ENCODE measurements around the gene C10orf67. TPM values are rescaled to one million over a fixed set of nuclear protein-coding genes. Genes with fewer than 3 reads are reported as not detected.

Gene C10orf67
- polyA plus RNA-seq, 1 donor from 2014 or later, result 0.48 TPM

DNA sequence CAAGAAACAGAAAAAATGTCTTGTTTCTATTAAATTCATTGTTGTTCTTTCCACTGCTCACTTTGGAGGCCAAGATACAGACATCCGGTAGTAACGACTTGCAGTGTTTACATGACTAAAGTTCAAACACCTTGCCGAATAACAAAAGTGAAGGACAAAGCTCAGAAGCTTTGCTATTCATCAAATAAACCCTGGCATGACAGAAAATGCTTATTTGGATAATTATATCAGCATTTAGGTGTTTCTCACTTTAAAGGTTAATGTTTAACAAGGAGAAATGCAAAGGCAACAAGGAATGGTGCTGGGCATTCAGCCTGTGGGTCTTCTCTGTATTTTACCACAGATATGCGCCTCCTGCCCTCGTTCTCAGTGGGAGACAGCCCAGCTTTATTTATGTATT, 157.9 kb downstream of the C10orf67 start:
- no peaks in the 10 kb centered on the region for H4K20me1 ChIP-seq (ENCODE audit: insufficient read depth)
- H3K4me2 ChIP-seq (ENCODE audit: low read length), result no peak overlapping the region
- H3K27me3 ChIP-seq (ENCODE audit: insufficient read depth, low read depth, low read length), result peaks cover 96% of the 10 kb centered on the region
- H3F3A ChIP-seq (ENCODE audit: insufficient read depth, low read length, poor library complexity, severe bottlenecking), result no peaks in the 10 kb centered on the region
- no peak overlapping the region for H3K4me3 ChIP-seq (ENCODE audit: low read length)
- no peak for TF ChIP-seq RAD21 (conservative IDR thresholded peaks at IDR 0.05)
- TF ChIP-seq EZH2 (IDR thresholded peaks at IDR 0.05; ENCODE audit: borderline replicate concordance, insufficient read depth, low read length, poor library complexity, severe bottlenecking), result no peak
- TF ChIP-seq, protein P1, sequence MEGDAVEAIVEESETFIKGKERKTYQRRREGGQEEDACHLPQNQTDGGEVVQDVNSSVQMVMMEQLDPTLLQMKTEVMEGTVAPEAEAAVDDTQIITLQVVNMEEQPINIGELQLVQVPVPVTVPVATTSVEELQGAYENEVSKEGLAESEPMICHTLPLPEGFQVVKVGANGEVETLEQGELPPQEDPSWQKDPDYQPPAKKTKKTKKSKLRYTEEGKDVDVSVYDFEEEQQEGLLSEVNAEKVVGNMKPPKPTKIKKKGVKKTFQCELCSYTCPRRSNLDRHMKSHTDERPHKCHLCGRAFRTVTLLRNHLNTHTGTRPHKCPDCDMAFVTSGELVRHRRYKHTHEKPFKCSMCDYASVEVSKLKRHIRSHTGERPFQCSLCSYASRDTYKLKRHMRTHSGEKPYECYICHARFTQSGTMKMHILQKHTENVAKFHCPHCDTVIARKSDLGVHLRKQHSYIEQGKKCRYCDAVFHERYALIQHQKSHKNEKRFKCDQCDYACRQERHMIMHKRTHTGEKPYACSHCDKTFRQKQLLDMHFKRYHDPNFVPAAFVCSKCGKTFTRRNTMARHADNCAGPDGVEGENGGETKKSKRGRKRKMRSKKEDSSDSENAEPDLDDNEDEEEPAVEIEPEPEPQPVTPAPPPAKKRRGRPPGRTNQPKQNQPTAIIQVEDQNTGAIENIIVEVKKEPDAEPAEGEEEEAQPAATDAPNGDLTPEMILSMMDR (IDR thresholded peaks at IDR 0.05; ENCODE audit: poor library complexity, severe bottlenecking), result no peak
- no peak for TF ChIP-seq TAF1 (IDR thresholded peaks at IDR 0.05; ENCODE audit: low read depth)
- TF ChIP-seq EP300 (conservative IDR thresholded peaks at IDR 0.05; ENCODE audit: poor library complexity, severe bottlenecking), result no peak
- H3K9me3 ChIP-seq (ENCODE audit: low read length), result peaks cover 4% of the 10 kb centered on the region
- no peak overlapping the region for H3K27ac ChIP-seq (ENCODE audit: low read length)
- no peak overlapping the region for H3K9ac ChIP-seq (ENCODE audit: low read length)
- no peak overlapping the region for H2AFZ ChIP-seq (ENCODE audit: low read depth, low read length)
- H3K79me2 ChIP-seq (replicated peaks; ENCODE audit: insufficient read depth, low read length), result no peaks in the 10 kb centered on the region
- no peaks in the 10 kb centered on the region for H3K9me2 ChIP-seq (ENCODE audit: insufficient read depth, low read length)
- no peaks in the 10 kb centered on the region for H3K36me3 ChIP-seq (ENCODE audit: insufficient read depth, low read length)

DNA sequence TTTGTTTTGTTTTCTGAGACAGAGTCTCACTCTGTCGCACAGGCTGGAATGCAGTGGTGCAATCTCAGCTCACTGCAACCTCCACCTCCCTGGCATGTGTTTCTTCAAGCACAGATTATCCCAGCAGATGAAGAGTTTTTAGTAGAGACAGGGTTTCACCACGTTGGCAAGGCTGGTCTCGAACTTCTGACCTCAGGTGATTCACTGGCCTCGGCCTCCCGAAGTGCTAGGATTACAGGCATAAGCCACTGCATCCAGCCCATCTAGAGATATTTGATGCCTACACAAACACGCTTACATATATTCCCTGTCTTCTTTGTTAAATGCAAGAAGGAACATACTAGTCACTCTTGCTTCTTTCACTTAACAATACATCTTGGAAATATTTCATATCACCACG, 158.4 kb downstream of the C10orf67 start:
- Histone ChIP-seq H3K9me2 (ENCODE audit: insufficient read depth, low read length) (no peaks in the 10 kb centered on the region), H3K4me3 (ENCODE audit: low read length) (no peak overlapping the region), H2AFZ (ENCODE audit: low read depth, low read length) (no peak overlapping the region), H3K36me3 (ENCODE audit: insufficient read depth, low read length) (no peaks in the 10 kb centered on the region), H3F3A (ENCODE audit: insufficient read depth, low read length, poor library complexity, severe bottlenecking) (no peaks in the 10 kb centered on the region), H3K9ac (ENCODE audit: low read length) (no peak overlapping the region), H3K9me3 (ENCODE audit: low read length) (peaks cover 4% of the 10 kb centered on the region), H3K79me2 (replicated peaks; ENCODE audit: insufficient read depth, low read length) (no peaks in the 10 kb centered on the region), H3K4me2 (ENCODE audit: low read length) (no peak overlapping the region), H3K27ac (ENCODE audit: low read length) (no peak overlapping the region), H4K20me1 (ENCODE audit: insufficient read depth) (no peaks in the 10 kb centered on the region), H3K27me3 (ENCODE audit: insufficient read depth, low read depth, low read length) (peaks cover 96% of the 10 kb centered on the region)
- TF ChIP-seq POLR2AphosphoS5 (IDR thresholded peaks at IDR 0.05) (no peak), EZH2 (IDR thresholded peaks at IDR 0.05; ENCODE audit: borderline replicate concordance, insufficient read depth, low read length, poor library complexity, severe bottlenecking) (no peak), MXI1 (conservative IDR thresholded peaks at IDR 0.05; ENCODE audit: poor library complexity, severe bottlenecking) (no peak), TAF1 (IDR thresholded peaks at IDR 0.05; ENCODE audit: low read depth) (no peak), SMC3 (conservative IDR thresholded peaks at IDR 0.05; ENCODE audit: poor library complexity) (no peak), RAD21 (conservative IDR thresholded peaks at IDR 0.05) (no peak), EP300 (conservative IDR thresholded peaks at IDR 0.05; ENCODE audit: poor library complexity, severe bottlenecking) (no peak)
- TF ChIP-seq, protein P2, sequence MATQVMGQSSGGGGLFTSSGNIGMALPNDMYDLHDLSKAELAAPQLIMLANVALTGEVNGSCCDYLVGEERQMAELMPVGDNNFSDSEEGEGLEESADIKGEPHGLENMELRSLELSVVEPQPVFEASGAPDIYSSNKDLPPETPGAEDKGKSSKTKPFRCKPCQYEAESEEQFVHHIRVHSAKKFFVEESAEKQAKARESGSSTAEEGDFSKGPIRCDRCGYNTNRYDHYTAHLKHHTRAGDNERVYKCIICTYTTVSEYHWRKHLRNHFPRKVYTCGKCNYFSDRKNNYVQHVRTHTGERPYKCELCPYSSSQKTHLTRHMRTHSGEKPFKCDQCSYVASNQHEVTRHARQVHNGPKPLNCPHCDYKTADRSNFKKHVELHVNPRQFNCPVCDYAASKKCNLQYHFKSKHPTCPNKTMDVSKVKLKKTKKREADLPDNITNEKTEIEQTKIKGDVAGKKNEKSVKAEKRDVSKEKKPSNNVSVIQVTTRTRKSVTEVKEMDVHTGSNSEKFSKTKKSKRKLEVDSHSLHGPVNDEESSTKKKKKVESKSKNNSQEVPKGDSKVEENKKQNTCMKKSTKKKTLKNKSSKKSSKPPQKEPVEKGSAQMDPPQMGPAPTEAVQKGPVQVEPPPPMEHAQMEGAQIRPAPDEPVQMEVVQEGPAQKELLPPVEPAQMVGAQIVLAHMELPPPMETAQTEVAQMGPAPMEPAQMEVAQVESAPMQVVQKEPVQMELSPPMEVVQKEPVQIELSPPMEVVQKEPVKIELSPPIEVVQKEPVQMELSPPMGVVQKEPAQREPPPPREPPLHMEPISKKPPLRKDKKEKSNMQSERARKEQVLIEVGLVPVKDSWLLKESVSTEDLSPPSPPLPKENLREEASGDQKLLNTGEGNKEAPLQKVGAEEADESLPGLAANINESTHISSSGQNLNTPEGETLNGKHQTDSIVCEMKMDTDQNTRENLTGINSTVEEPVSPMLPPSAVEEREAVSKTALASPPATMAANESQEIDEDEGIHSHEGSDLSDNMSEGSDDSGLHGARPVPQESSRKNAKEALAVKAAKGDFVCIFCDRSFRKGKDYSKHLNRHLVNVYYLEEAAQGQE (IDR thresholded peaks at IDR 0.05; ENCODE audit: borderline replicate concordance), result no peak
- TF ChIP-seq, protein P1 (IDR thresholded peaks at IDR 0.05; ENCODE audit: poor library complexity, severe bottlenecking), result no peak
